B cell (primary cell): Measurements from ENCODE around the gene TBC1D10A. TPM values are rescaled to one million over a fixed set of nuclear protein-coding genes. Genes with fewer than 3 reads are reported as not detected.

Source experiments
- ATAC-seq: fragments of 200-7000 bp; cut with Tn5 transposase; one replicate; pipeline ENCODE4 v1.10.0; 2021; ENCODE audit warnings: low read depth, mild to moderate bottlenecking, moderate number of reproducible peaks, moderate library complexity
- CTCF ChIA-PET: fragments of 350-600 bp; sonication (Branson Sonifier 250); formaldehyde crosslinking; loops from one replicate; lab custom pipeline; 2021; ENCODE audit warnings: antibody characterized with exemption, inconsistent platforms; lab: Charles Lee
- POLR2A ChIA-PET: fragments of 350-600 bp; sonication (Branson Sonifier 250); formaldehyde crosslinking; loops from one replicate; lab custom pipeline; 2021; ENCODE audit warnings: antibody characterized with exemption; lab: Charles Lee
- DNase-seq: peaks from one replicate; pipeline ENCODE4 v3.0.0; 2013
- H2AFZ ChIP-seq: 2 replicates; pipeline ENCODE4 v1.6.1; 2012; ENCODE audit warnings: mild to moderate bottlenecking, low read depth, low read length; ENCODE audit not compliant: insufficient read depth, poor library complexity, severe bottlenecking
- H3K27ac ChIP-seq, 2 donors: 1 replicate in 1 of 2; 2 replicates in 1 of 2; pipeline ENCODE4 v1.5.1; 2012 to 2013; ENCODE audit warnings: low read length in 2 of 2, mild to moderate bottlenecking in 2 of 2, moderate library complexity in 1 of 2
- H3K27me3 ChIP-seq, 4 experiments: fragments of 200-600 bp in 1 of 4; sonication (generic) in 1 of 4; replicated peaks in 1 of 4; 1 replicate in 2 of 4; 2 replicates in 2 of 4; pipeline versions ENCODE4 v1.6.1 to v1.7.0; 2013 to 2016; ENCODE audit warnings: low read length in 3 of 4, mild to moderate bottlenecking in 2 of 4, mixed read lengths in 1 of 4, moderate library complexity in 1 of 4; ENCODE audit not compliant: insufficient read depth in 4 of 4, control insufficient read depth in 3 of 4; ENCODE audit errors: control extremely low read depth in 1 of 4
- H3K36me3 ChIP-seq, 2 experiments: replicated peaks in 1 of 2; 1 replicate in 1 of 2; 2 replicates in 1 of 2; pipeline versions ENCODE4 v1.6.1 to v1.7.1; 2013; ENCODE audit warnings: low read length in 1 of 2; ENCODE audit not compliant: insufficient read depth in 2 of 2, control insufficient read depth in 1 of 2; ENCODE audit errors: control extremely low read depth in 1 of 2, extremely low read depth in 1 of 2
- H3K4me1 ChIP-seq, 2 donors: fragments of 200-600 bp in 1 of 2; sonication (generic) in 1 of 2; 1 replicate in 1 of 2; 2 replicates in 1 of 2; pipeline versions ENCODE4 v1.5.1 to v1.6.1; 2013 to 2017; ENCODE audit warnings: low read length in 2 of 2; ENCODE audit not compliant: control insufficient read depth in 2 of 2, insufficient read depth in 2 of 2
- H3K4me2 ChIP-seq: replicated peaks from 2 replicates; pipeline ENCODE3; 2012; ENCODE audit warnings: mild to moderate bottlenecking, low read depth, low read length; ENCODE audit not compliant: poor library complexity, severe bottlenecking
- H3K4me3 ChIP-seq, 5 experiments: fragments of 200-600 bp in 1 of 5; sonication (generic) in 1 of 5; 1 replicate in 3 of 5; 2 replicates in 2 of 5; pipeline versions ENCODE4 v1.5.1 to v1.7.0; 2011 to 2016; ENCODE audit warnings: low read length in 4 of 5, mild to moderate bottlenecking in 4 of 5, low read depth in 2 of 5, control low read depth in 1 of 5, moderate library complexity in 1 of 5; ENCODE audit not compliant: insufficient read depth in 1 of 5; ENCODE audit errors: control extremely low read depth in 1 of 5, extremely low read depth in 1 of 5
- H3K79me2 ChIP-seq: fragments of 200-600 bp; sonication (generic); one replicate; pipeline ENCODE4 v1.6.0; 2016; ENCODE audit warnings: low read length; ENCODE audit not compliant: control insufficient read depth, insufficient read depth
- H3K9ac ChIP-seq: fragments of 200-600 bp; sonication (generic); 2 replicates; pipeline ENCODE4 v1.6.1; 2017; ENCODE audit warnings: mild to moderate bottlenecking, low read length, moderate library complexity
- H3K9me3 ChIP-seq, 3 donors: one replicate each; pipeline versions ENCODE4 v1.6.1 to v1.7.1; 2013; ENCODE audit warnings: low read length in 2 of 3; ENCODE audit not compliant: control insufficient read depth in 2 of 3, insufficient read depth in 1 of 3; ENCODE audit errors: control extremely low read depth in 1 of 3
- H4K20me1 ChIP-seq: 2 replicates; pipeline ENCODE4 v1.6.0; 2012; ENCODE audit warnings: mild to moderate bottlenecking, low read length; ENCODE audit not compliant: insufficient read depth, control insufficient read depth, poor library complexity, severe bottlenecking
- H3K27ac Mint-ChIP-seq: one replicate; pipeline ENCODE4 v1.8.0; 2021; ENCODE audit warnings: mixed read lengths
- H3K27me3 Mint-ChIP-seq: one replicate; pipeline ENCODE4 v1.8.0; 2021; ENCODE audit warnings: mixed read lengths
- H3K4me1 Mint-ChIP-seq: one replicate; pipeline ENCODE4 v1.8.0; 2021; ENCODE audit warnings: mixed read lengths
- H3K4me3 Mint-ChIP-seq: one replicate; pipeline ENCODE4 v1.8.0; 2021; ENCODE audit warnings: mixed read lengths
- H3K9me3 Mint-ChIP-seq: one replicate; pipeline ENCODE4 v1.8.0; 2022; ENCODE audit warnings: mixed read lengths; ENCODE audit not compliant: insufficient read depth
- EZH2 ChIP-seq: IDR thresholded peaks from 2 replicates; pipeline ENCODE4 v1.6.1; 2012; ENCODE audit warnings: borderline replicate concordance, low read depth, mild to moderate bottlenecking, moderate library complexity, low read length; ENCODE audit not compliant: insufficient read depth, poor library complexity, severe bottlenecking
- WGBS: methylation state at CpG from one replicate; pipeline ENCODE4 v1.1.5; 2013; ENCODE audit warnings: missing lambda C conversion rate; ENCODE audit not compliant: insufficient coverage; 5-methylcytosine and 5-hydroxymethylcytosine counted together
- intact Hi-C: fragments of 100-400 bp; cut with micrococcal nuclease; formaldehyde crosslinking; loops from one replicate; pipeline ENCODE4 v1.10.0; 2022
- polyA plus RNA-seq: library from polyadenylated mRNA; depleted of rRNA; stranded (reverse); fragments of >200 nt; gene quantifications from 2 replicates; pipeline ENCODE4 v1.2.3, GENCODE V29; 2012
- total RNA-seq, 2 donors: library from RNA; stranded (reverse); fragments of 120-200 nt in 1 of 2; gene quantifications; 1 replicate in 1 of 2; 2 replicates in 1 of 2; pipeline versions ENCODE4 v1.2.3 to v1.2.4, GENCODE V29; 2013 to 2022
- TF ChIP-seq, protein P1 (sequence below): fragments of 200-600 bp; IDR thresholded peaks from one replicate; pipeline ENCODE4 v1.8.0; 2022; ENCODE audit warnings: antibody characterized with exemption, mild to moderate bottlenecking

TBC1D10A gene
- total and polyA plus RNA-seq, 2 donors (not counting 1 experiment from before 2014, with no cell fraction given): 45.2 to 58.4 TPM

DNA sequence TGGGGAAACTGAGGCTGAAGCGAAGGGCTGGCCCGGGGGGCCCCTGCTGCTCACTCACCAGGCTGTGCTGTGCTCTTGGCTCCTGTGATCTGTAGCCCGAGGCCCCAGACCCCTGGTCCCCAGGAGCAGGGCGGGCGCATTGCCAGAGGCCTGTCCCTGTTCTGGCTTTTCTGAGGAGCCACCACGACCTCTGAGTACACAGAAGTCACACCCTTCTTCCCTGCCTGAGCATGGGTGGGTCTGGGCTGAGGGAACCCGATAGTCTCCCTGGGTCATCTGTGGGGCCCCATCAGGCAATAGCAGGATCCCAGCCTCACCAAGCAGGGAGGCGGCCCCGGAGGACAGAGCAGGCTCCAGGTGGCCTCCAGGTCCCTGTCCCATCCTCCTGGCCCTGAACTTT is 42.6 kb downstream of the TBC1D10A start:
- ChIA-PET POLR2A (no interaction called here), CTCF (interaction anchor here (1.5 to 13.2 kb wide), 5 partner anchors 20 to 201 kb away, joined by 3 to 510 read pairs (median 169); partner anchors contain the start of genes CCDC157, RNF215, SEC14L2 and SF3A1)
- ATAC-seq: no peak
- intact Hi-C loops: no loop called here
- Histone ChIP-seq H3K27me3 (peaks cover 0 to 5% (median 0%) of the 10 kb centered on the region in 4 experiments), H3K36me3 (peaks cover 0 to 3% of the 10 kb centered on the region in 2 experiments), H3K79me2 (no peaks in the 10 kb centered on the region), H3K9ac (no peak overlapping the region), H3K4me1 (peaks cover 12 to 18% of the 10 kb centered on the region in 2 donors), H2AFZ (no peak overlapping the region), H3K4me3 (no peak overlapping the region), H4K20me1 (peaks cover 8% of the 10 kb centered on the region), H3K4me2 (no peak overlapping the region), H3K27ac (no peak overlapping the region), H3K9me3 (no peaks in the 10 kb centered on the region)
- WGBS: 98% methylated on average over 9 of the region's 9 CpGs
- no peak overlapping the region for H3K27ac Mint-ChIP-seq
- peaks cover 7% of the 10 kb centered on the region for H3K27me3 Mint-ChIP-seq
- H3K4me1 Mint-ChIP-seq: peaks cover 13% of the 10 kb centered on the region
- H3K4me3 Mint-ChIP-seq: no peak overlapping the region
- no peak for DNase-seq
- TF ChIP-seq, protein P1, sequence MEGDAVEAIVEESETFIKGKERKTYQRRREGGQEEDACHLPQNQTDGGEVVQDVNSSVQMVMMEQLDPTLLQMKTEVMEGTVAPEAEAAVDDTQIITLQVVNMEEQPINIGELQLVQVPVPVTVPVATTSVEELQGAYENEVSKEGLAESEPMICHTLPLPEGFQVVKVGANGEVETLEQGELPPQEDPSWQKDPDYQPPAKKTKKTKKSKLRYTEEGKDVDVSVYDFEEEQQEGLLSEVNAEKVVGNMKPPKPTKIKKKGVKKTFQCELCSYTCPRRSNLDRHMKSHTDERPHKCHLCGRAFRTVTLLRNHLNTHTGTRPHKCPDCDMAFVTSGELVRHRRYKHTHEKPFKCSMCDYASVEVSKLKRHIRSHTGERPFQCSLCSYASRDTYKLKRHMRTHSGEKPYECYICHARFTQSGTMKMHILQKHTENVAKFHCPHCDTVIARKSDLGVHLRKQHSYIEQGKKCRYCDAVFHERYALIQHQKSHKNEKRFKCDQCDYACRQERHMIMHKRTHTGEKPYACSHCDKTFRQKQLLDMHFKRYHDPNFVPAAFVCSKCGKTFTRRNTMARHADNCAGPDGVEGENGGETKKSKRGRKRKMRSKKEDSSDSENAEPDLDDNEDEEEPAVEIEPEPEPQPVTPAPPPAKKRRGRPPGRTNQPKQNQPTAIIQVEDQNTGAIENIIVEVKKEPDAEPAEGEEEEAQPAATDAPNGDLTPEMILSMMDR: no peak
- TF ChIP-seq EZH2: no peak
- H3K9me3 Mint-ChIP-seq: no peaks in the 10 kb centered on the region

DNA sequence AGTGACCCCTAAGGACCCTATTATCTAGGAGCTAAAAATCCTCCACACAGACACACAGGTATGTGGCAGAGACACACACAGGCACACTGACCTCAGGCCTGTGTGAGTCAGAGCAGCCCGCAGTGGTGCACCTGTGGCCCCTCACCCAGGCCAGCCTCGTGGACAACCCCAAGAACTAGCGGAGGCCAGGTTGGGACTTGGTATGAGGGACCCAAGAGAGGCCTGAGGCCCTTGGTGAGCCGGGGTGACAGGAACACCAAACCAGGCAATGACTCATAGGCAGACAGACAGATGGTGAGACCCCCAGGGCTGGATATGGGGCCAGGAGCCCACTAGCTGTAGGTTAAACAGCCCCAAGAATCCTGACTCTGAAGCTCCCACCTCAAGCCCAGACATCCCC is 43.4 kb downstream of the TBC1D10A start:
- no peak overlapping the region for H3K27ac Mint-ChIP-seq
- Histone ChIP-seq H3K36me3 (peaks cover 0 to 3% of the 10 kb centered on the region in 2 experiments), H4K20me1 (peaks cover 8% of the 10 kb centered on the region), H3K9me3 (no peaks in the 10 kb centered on the region), H3K4me2 (no peak overlapping the region), H3K79me2 (no peaks in the 10 kb centered on the region), H3K9ac (no peak overlapping the region), H3K27me3 (peaks cover 0 to 11% (median 0%) of the 10 kb centered on the region in 4 experiments), H3K27ac (no peak overlapping the region), H3K4me3 (no peak overlapping the region), H2AFZ (no peak overlapping the region), H3K4me1 (peaks cover 6 to 11% of the 10 kb centered on the region in 2 donors)
- TF ChIP-seq, protein P1: no peak
- TF ChIP-seq EZH2: no peak
- ATAC-seq: no peak
- POLR2A ChIA-PET: no interaction called here
- intact Hi-C loops: no loop called here
- no peak overlapping the region for H3K4me3 Mint-ChIP-seq
- no peaks in the 10 kb centered on the region for H3K9me3 Mint-ChIP-seq
- CTCF ChIA-PET: interaction anchor here (0.6 to 13.2 kb wide), 8 partner anchors 11 to 178 kb away, joined by 3 to 510 read pairs (median 5); partner anchors contain the start of genes CCDC157, RNF215, SEC14L2 and SF3A1
- peaks cover 11% of the 10 kb centered on the region for H3K4me1 Mint-ChIP-seq
- peaks cover 13% of the 10 kb centered on the region for H3K27me3 Mint-ChIP-seq
- no peak for DNase-seq
- WGBS: 88% methylated on average over 4 of the region's 4 CpGs
